K562 (cell line): Measurements from ENCODE around the gene CCDC7. TPM values are rescaled to one million over a fixed set of nuclear protein-coding genes. Genes with fewer than 3 reads are reported as not detected.

Experiments
- BRD4 ChIP-seq: fragments of 200-600 bp; sonication (generic); IDR thresholded peaks from 2 replicates; pipeline ENCODE4 v1.6.1; 2017; ENCODE audit warnings: inconsistent platforms
- CHD7 ChIP-seq: fragments of 200-600 bp; sonication (generic); IDR thresholded peaks from one replicate; pipeline ENCODE4 v1.6.1; 2012; ENCODE audit warnings: mild to moderate bottlenecking, low read depth, low read length, inconsistent platforms
- FOSL1 ChIP-seq: fragments of 200-800 bp; sonication (Bioruptor generic); conservative IDR thresholded peaks from 2 replicates; pipeline ENCODE4 v1.6.1; 2016; ENCODE audit warnings: missing genetic modification characterization, missing compliant biosample characterization
- FOXJ2 ChIP-seq: fragments of 200-800 bp; sonication (Bioruptor generic); IDR thresholded peaks from 2 replicates; pipeline ENCODE4 v1.6.1; 2016; ENCODE audit warnings: missing genetic modification characterization, missing compliant biosample characterization
- FOXM1 ChIP-seq, 2 experiments: fragments of 450-650 bp in 1 of 2; sonication (generic) in 1 of 2; formaldehyde crosslinking in 1 of 2; IDR thresholded peaks; 2 replicates each; pipeline versions ENCODE4 v1.6.1 to v1.9.0; 2017 to 2022; ENCODE audit warnings: low read depth in 2 of 2, mild to moderate bottlenecking in 2 of 2, missing genetic modification reagents in 1 of 2, moderate library complexity in 1 of 2
- GABPB1 ChIP-seq: sonication (generic); formaldehyde crosslinking; IDR thresholded peaks from 2 replicates; pipeline ENCODE4 v1.8.0; 2022; ENCODE audit warnings: mild to moderate bottlenecking, missing genetic modification reagents
- MAX ChIP-seq: sonication (generic); formaldehyde crosslinking; IDR thresholded peaks from 2 replicates; pipeline ENCODE4 v1.9.0; 2022; ENCODE audit warnings: mild to moderate bottlenecking, missing genetic modification reagents
- MYC ChIP-seq, 2 experiments: fragments of 250-450 bp in 1 of 2; sonication (Bioruptor Pico) in 1 of 2; IDR thresholded peaks; 2 replicates each; pipeline versions ENCODE4 v1.5.1 to v1.6.1; 2012 to 2021; ENCODE audit warnings: low read depth in 2 of 2, borderline replicate concordance in 1 of 2, improper control_type of control experiment in 1 of 2, low read length in 1 of 2, mild to moderate bottlenecking in 1 of 2, moderate library complexity in 1 of 2
- SREBF2 ChIP-seq: sonication (generic); formaldehyde crosslinking; IDR thresholded peaks from 2 replicates; pipeline ENCODE4 v1.4.0; 2020; ENCODE audit warnings: mild to moderate bottlenecking, missing genetic modification reagents
- U2AF1 ChIP-seq: fragments of 200-400 bp; formaldehyde crosslinking; optimal IDR thresholded peaks from 2 replicates; pipeline ENCODE3; 2017; ENCODE audit warnings: mild to moderate bottlenecking, low read depth, low read length, moderate library complexity
- ZBTB8A ChIP-seq: fragments of 450-650 bp; IDR thresholded peaks from 2 replicates; pipeline ENCODE4 v1.6.1; 2018; ENCODE audit warnings: mild to moderate bottlenecking, moderate library complexity; ENCODE audit not compliant: partially characterized antibody
- polyA plus RNA-seq, 8 experiments: library from polyadenylated mRNA; depleted of rRNA in 4 of 8; stranded (reverse) in 5 of 8; unstranded in 3 of 8; fragments of >200 nt; fragmentation: Nextera tagmentation in 2 of 8; fragmentation: Illumina TruSeq in 1 of 8; extraction: Ambion mirVana in 2 of 8; extraction: Trizol in 1 of 8; gene quantifications; 2 replicates each; pipeline versions ENCODE4 v1.2.1 to v1.2.3, GENCODE V29; 2011 to 2014; ENCODE audit warnings: inconsistent platforms in 1 of 8, missing spikeins in 1 of 8
- total RNA-seq, 7 experiments: library from RNA; depleted of rRNA in 6 of 7; stranded (reverse); fragments of >200 nt in 6 of 7; fragmentation: Illumina TruSeq in 2 of 7; extraction: Trizol in 2 of 7; gene quantifications; 2 replicates each; pipeline versions ENCODE4 v1.2.1 to v1.2.3, GENCODE V29; 2011 to 2021; ENCODE audit warnings: low replicate concordance in 1 of 7
- TF ChIP-seq, protein P1 (sequence below): fragments of 450-650 bp; IDR thresholded peaks from 2 replicates; pipeline ENCODE4 v1.6.1; 2016; ENCODE audit warnings: borderline replicate concordance

The CCDC7 gene
- total and polyA plus RNA-seq, 9 of the 15 experiments (the other 6 are each of a cell fraction or from before 2014, with no cell fraction given), result 1.5 to 6.6 (median 2.7) TPM

DNA sequence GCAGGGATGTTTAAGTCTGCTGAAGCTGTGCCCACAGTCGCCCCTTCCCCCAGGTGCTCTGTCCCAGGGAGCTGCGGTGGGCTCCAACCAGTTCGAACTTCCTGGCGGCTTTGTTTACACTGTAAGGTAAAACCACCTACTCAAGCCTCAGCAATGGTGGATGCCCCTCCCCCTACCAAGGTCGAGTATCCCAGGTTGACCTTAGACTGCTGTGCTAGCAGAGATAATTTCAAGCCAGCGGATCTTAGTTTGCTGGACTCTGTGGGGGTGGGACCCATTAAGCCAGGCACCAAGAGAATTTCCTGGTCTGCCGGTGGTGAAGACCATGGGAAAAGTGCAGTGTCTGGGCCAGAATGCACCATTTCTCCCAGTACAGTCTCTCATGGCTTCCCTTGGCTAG, 56.0 kb downstream of the CCDC7 start (continued):
- TF ChIP-seq FOXM1 (IDR thresholded peaks at IDR 0.05; ENCODE audit: low read depth), result peak; percentile 45; the same call in 1 of the 2 replicates
- TF ChIP-seq FOXM1 (CRISPR knock-in tag; IDR thresholded peaks at IDR 0.05; ENCODE audit: low read depth), result no peak
- TF ChIP-seq, protein P1, sequence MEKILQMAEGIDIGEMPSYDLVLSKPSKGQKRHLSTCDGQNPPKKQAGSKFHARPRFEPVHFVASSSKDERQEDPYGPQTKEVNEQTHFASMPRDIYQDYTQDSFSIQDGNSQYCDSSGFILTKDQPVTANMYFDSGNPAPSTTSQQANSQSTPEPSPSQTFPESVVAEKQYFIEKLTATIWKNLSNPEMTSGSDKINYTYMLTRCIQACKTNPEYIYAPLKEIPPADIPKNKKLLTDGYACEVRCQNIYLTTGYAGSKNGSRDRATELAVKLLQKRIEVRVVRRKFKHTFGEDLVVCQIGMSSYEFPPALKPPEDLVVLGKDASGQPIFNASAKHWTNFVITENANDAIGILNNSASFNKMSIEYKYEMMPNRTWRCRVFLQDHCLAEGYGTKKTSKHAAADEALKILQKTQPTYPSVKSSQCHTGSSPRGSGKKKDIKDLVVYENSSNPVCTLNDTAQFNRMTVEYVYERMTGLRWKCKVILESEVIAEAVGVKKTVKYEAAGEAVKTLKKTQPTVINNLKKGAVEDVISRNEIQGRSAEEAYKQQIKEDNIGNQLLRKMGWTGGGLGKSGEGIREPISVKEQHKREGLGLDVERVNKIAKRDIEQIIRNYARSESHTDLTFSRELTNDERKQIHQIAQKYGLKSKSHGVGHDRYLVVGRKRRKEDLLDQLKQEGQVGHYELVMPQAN, result no peak
- TF ChIP-seq FOSL1 (tag), result no peak
- TF ChIP-seq CHD7, result no peak
- no peak for TF ChIP-seq MAX (CRISPR knock-in tag)
- no peak for TF ChIP-seq GABPB1 (CRISPR knock-in tag)
- TF ChIP-seq MYC (IDR thresholded peaks at IDR 0.05; ENCODE audit: low read depth, low read length), result no peak
- no peak for TF ChIP-seq MYC (CRISPR knock-in tag; IDR thresholded peaks at IDR 0.05; ENCODE audit: borderline replicate concordance, low read depth)
- TF ChIP-seq U2AF1, result no peak
- TF ChIP-seq SREBF2 (CRISPR knock-in tag), result no peak
- TF ChIP-seq ZBTB8A, result no peak
- no peak for TF ChIP-seq FOXJ2 (tag)
- TF ChIP-seq BRD4, result no peak
